LNCAP (cell line): Measurements from ENCODE around the gene MIPOL1.

Experiments
- TF ChIP-seq, protein P1 (sequence below): fragments of 450-650 bp; IDR thresholded peaks from 2 replicates; pipeline ENCODE4 v1.5.1; 2017; ENCODE audit warnings: mild to moderate bottlenecking

The MIPOL1 gene

DNA sequence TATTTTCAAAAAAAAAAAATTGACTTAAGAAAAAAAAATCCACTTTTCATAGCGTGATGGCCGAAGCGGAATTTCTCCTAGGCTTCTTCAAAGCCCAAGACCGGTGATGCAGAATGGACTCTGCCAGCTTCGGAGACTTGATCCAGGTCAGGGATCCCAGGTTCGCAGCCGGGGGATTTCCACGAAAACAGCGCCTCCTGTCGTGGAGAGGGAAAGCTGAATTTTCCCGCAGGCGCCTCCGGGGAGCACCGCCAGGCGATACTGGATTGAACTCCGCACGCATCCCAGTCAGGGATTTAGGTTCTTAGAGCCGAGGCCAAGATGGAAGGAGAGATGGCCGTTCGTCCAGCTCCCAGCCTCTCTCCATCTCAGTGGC is 399.8 kb downstream of the MIPOL1 start:
- TF ChIP-seq, protein P1, sequence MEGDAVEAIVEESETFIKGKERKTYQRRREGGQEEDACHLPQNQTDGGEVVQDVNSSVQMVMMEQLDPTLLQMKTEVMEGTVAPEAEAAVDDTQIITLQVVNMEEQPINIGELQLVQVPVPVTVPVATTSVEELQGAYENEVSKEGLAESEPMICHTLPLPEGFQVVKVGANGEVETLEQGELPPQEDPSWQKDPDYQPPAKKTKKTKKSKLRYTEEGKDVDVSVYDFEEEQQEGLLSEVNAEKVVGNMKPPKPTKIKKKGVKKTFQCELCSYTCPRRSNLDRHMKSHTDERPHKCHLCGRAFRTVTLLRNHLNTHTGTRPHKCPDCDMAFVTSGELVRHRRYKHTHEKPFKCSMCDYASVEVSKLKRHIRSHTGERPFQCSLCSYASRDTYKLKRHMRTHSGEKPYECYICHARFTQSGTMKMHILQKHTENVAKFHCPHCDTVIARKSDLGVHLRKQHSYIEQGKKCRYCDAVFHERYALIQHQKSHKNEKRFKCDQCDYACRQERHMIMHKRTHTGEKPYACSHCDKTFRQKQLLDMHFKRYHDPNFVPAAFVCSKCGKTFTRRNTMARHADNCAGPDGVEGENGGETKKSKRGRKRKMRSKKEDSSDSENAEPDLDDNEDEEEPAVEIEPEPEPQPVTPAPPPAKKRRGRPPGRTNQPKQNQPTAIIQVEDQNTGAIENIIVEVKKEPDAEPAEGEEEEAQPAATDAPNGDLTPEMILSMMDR, result peak; percentile 55

DNA sequence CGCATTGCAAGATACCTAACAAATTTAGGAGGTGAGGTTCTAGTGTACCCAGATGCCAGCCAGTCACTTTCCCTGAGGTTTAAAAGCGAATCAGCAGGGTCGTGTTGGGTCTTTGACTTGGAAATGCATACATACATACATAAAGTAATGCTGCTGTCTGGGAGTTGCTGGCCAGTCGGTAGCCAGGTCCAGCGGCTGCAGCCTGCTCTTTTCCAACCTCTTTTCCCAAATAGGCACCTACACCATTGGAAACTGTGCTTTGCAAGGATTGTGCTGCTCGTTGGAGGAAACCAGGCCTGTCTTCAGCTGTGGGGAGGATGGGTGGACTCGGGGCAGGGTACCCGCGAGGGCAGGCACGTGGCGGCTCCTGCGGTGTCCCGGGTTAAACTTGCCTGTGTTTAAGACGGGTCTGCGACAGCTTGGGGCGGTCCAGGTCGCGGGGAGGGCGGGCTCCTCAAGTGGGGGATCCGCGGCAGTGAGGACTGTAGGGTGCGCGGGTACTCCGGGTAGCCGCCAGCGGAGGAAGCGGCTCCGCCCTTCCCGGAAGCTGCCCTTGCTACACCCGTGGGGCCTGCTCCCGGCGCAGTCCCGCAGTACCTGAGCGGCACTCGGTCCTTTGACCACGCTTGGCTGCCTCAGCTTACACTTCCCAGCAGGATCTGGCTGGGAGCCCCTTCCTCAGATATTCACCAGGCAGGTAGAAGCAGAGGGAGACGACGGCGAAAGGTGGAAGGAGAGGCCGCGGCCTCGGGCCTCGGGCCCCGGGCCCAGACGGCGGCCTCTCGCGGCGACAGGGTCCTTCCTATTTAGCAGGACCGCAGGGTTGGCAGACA is 400.4 kb downstream of the MIPOL1 start:
- TF ChIP-seq, protein P1, result no peak

GRCh38 chr14:37598747-37599506 is 401.2 kb downstream of the MIPOL1 start:
- TF ChIP-seq, protein P1, result no peak

DNA sequence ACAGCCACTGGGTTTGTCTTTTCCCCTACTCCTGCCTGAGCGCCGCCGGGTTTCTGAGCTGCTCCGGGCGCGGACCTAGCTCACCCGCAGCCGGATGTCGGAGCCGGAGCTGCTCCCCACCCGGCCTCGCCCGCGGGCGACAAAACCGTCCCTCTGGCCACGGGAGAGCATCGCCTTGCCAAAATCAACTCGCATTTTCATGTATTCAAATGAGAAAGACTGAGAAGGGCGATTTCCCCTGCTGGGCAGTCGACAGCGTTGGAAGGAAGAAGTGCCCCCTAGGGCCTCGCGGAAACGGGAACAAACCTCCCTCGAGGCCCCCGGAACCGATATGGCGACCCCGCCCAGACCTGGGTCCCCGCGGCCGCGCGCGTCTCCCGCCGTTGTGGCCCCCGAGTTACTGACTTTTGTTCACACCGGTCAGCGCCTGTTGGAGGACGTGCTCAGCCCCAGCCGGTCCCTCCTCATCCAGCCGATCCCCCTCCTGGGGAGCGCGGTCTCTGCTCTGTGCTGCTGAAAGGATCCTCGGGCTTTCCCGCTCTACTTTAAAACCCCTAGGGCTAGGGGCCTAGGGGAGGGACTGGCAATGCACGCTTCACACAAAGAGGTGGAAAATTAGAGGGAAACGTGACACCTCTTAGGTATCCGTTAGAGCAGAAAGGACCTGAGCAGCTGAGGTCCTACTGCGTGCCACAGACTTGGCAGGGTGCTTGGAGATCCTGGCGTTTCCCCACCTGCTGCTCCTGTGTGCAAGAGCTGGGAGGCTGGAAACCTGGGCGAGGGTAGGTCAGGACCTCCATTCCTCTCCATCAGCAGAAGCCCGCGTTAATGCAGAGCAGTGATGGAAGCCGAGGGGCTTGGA is 402.0 kb downstream of the MIPOL1 start:
- TF ChIP-seq, protein P1, result no peak

DNA sequence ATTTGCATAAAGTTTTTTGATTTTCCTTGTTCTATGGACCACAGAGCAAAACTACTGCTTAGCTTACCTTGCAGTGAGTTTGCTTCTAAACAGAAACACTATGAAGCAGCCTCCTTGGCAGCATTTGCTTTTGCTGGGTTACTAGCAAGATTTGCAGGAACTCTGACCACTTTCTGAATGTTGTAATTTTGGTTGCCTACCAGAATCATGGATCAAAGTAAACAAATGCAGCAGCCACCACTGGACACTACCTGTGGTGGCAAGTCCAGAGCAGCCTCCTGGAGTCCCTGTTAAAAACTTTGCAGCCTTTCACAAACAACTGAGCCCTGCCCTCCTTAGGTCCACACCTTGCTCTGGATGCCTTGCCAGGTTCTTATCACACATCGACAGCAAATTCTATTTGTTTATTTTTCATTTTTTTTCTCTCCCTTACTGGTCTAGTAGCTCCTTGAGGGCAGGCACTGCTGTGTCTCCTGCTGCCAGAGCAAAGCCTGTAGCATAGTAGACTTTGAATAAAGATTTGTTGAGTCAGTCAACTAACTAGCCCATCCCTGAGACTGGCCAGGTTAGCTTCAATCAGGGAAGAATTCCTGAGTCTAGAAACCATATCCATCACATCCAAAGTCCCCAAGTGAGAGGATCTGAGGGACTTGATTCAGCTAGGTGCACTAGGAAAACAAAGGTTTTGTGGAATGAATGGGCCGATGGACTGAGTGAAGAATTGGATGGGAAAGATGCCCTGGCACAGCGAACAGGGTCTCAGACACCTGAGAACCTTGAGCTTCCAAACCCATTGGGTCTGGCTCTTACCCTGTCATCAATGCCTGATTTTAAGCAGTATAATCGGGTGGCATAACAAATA is 403.4 kb downstream of the MIPOL1 start:
- TF ChIP-seq, protein P1, result no peak

- TF ChIP-seq, protein P1, result no peak
These were observed 404.1 kb downstream of the MIPOL1 start for GRCh38 chr14:37601865-37602264.
